Activated CD4-positive, alpha-beta memory T cell treated with anti-CD3 and anti-CD28 coated beads, Interleukin-2, amount 10 ng/mL, durations not matched to agents 7 days and 5 days (primary cell): ENCODE results near the gene LBHD1. TPM values are rescaled to one million over a fixed set of nuclear protein-coding genes. Genes with fewer than 3 reads are reported as not detected.
"Not testable (repeated sequence)": the region's sequence is repeated elsewhere in the genome, so short reads cannot be mapped to it uniquely, and the experiment has no call there.

Experiments
- CTCF ChIA-PET: fragments of 350-600 bp; sonication (Branson Sonifier 250); formaldehyde crosslinking; loops from one replicate; lab custom pipeline; 2021; ENCODE audit warnings: antibody characterized with exemption, inconsistent platforms; lab: Charles Lee
- POLR2A ChIA-PET: fragments of 350-600 bp; sonication (Branson Sonifier 250); formaldehyde crosslinking; loops from one replicate; lab custom pipeline; 2021; ENCODE audit warnings: antibody characterized with exemption; lab: Charles Lee
- DNase-seq: peaks from one replicate; pipeline ENCODE4 v3.0.0-alpha.2; 2020
- H3K27ac Mint-ChIP-seq: one replicate; pipeline ENCODE4 v1.8.0; 2021; ENCODE audit warnings: mild to moderate bottlenecking, mixed read lengths
- H3K27me3 Mint-ChIP-seq: one replicate; pipeline ENCODE4 v1.8.0; 2021; ENCODE audit warnings: mixed read lengths
- H3K36me3 Mint-ChIP-seq: one replicate; pipeline ENCODE4 v1.8.0; 2021; ENCODE audit warnings: low read depth, mixed read lengths
- H3K4me1 Mint-ChIP-seq: one replicate; pipeline ENCODE4 v1.8.0; 2021; ENCODE audit warnings: mixed read lengths
- H3K4me3 Mint-ChIP-seq: one replicate; pipeline ENCODE4 v1.8.0; 2021; ENCODE audit warnings: mild to moderate bottlenecking, mixed read lengths
- H3K9me3 Mint-ChIP-seq: one replicate; pipeline ENCODE4 v1.8.0; 2021; ENCODE audit warnings: mixed read lengths
- total RNA-seq, 2 experiments: library from RNA; stranded (reverse); gene quantifications; one replicate each; pipeline ENCODE4 v1.2.3, GENCODE V29; 2021

The LBHD1 gene
- total RNA-seq, 2 experiments from 2014 or later = 17.2 to 18.3 TPM

DNA sequence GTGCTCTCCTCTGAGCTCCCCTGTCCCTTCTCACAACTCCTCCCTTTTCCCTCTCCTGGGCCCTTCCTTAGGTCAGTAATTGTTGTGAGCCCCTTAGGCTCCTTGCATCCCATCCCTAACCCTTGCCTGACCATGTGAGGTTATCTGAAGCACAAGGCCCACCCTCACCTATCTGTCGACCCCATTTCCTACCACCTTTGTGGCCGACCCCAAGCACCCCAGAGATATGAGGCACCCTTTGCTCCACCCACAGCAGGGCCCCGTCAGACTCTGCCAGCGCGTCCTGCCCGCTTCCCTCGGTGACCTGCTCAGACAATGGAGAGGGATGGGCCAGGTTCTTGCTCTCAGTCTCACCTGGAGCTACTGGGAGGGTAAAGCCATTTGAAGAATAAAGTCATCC is 36.7 kb upstream of the LBHD1 start:
- CTCF ChIA-PET = interaction anchor here (0.8 to 3.1 kb wide), 8 partner anchors 14 to 314 kb away, joined by 3 to 11 read pairs (median 4); partner anchors contain the start of genes HNRNPUL2, SLC3A2, TMEM179B and TTC9C
- Mint-ChIP-seq H3K4me3 (peak overlapping the region; percentile 92), H3K9me3 (no peaks in the 10 kb centered on the region), H3K27me3 (no peaks in the 10 kb centered on the region), H3K36me3 (peaks cover 38% of the 10 kb centered on the region), H3K27ac (peak overlapping the region; percentile 94), H3K4me1 (peaks cover 68% of the 10 kb centered on the region)
- DNase-seq = peak; percentile 61
- POLR2A ChIA-PET = interaction anchor here (0.7 to 14.0 kb wide), 34 partner anchors 8 to 172 kb away, joined by 3 to 234 read pairs (median 5); partner anchors contain the start of genes C11orf98, CSKMT, EEF1G and HNRNPUL2

DNA sequence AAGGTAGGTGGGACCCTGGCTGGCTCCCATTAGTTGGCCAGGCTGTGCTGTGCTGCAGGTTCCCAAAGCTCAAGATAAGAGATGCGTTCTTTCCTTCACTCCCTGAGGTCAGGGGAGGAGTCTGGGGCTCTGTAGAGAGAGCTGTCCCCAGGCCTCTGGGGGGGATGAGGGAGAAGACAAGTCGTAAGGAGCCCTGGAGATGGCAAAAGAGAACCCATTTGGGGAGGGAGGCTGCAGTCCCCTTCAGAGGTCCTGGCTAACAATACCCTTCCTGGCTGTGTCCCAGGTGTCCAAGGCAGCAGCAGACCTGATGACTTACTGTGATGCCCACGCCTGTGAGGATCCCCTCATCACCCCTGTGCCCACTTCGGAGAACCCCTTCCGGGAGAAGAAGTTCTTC is 36.3 kb upstream of the LBHD1 start:
- POLR2A ChIA-PET = interaction anchor here (0.8 to 14.0 kb wide), 26 partner anchors 8 to 174 kb away, joined by 3 to 234 read pairs (median 7); partner anchors contain the start of genes C11orf98, CSKMT, EEF1G and HNRNPUL2
- Mint-ChIP-seq H3K36me3 (peaks cover 34% of the 10 kb centered on the region), H3K27me3 (no peaks in the 10 kb centered on the region), H3K9me3 (no peaks in the 10 kb centered on the region), H3K4me1 (peaks cover 64% of the 10 kb centered on the region), H3K4me3 (peak overlapping the region; percentile 92), H3K27ac (peak overlapping the region; percentile 94)
- no peak for DNase-seq
- CTCF ChIA-PET = interaction anchor here (0.8 to 3.1 kb wide), 7 partner anchors 14 to 314 kb away, joined by 3 to 11 read pairs (median 3); partner anchors contain the start of genes HNRNPUL2, TMEM179B and TTC9C

DNA sequence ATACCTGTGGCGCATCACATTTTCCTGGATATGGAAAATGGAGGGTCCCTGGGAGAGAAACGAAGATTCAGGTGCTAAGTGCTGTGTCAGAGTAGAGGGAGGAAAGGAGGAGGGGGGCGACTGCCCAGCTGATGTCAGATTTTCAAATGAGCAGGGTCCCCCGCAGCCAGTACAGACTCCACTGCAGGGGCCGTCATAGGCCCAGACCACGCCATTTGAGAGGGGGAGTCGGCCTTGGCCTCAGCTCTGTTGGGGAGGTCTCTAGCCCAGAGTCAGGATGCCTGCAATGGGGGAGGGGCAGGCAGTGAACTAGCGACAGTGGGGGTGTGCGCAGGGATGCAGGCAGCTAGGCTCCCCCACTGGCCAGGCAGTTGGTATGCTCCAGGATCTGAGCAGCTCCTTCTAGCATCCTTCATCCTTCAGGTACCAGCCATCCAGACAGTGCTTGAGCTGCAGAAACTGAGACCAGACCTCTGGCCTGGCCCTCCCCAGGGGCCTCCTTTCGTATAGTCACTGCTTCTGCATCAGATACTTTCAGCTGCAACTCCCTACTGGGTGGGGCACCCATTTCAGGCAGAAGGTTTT is 35.3 kb upstream of the LBHD1 start, which contains the start of the genes BSCL2 and GNG3:
Gene BSCL2 (minus strand): TSS at position 148 of the 585 bp plus-strand sequence. CDS start 229 bp downstream, outside the sequence.
Gene GNG3 (plus strand): TSS at position 400 of the 585 bp plus-strand sequence. CDS start 620 bp downstream, outside the sequence.
- POLR2A ChIA-PET = interaction anchor here (0.7 to 14.0 kb wide), 19 partner anchors 8 to 175 kb away, joined by 3 to 234 read pairs (median 9); partner anchors contain the start of genes C11orf98, CSKMT, GANAB and HNRNPUL2

DNA sequence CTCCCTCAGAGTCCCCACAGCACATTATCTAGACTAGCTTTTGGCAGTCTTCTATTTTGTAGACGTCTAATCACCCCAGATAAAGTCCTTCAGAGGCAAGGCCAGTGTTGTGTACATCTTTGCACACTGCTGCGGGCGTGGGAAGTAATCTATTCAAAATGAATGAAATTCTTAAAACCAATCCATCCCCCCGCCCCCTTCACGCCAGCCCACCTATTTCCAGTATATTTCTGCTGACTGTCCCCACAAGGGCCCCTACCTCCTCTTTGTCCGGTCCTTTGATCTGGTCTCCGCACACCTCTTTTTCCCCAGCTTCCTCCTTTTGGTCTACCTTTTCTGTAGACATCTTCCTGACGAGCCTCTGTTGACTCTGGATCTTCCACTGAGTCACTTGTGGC is 34.8 kb upstream of the LBHD1 start:
- H3K27ac Mint-ChIP-seq = no peak overlapping the region
- DNase-seq = no peak
- H3K4me3 Mint-ChIP-seq = peak overlapping the region; percentile 92
- ChIA-PET POLR2A (interaction anchor here (0.7 to 14.0 kb wide), 23 partner anchors 9 to 175 kb away, joined by 3 to 234 read pairs (median 6); partner anchors contain the start of genes C11orf98, CSKMT, EEF1G and GANAB), CTCF (interaction anchor here (1.1 to 2.7 kb wide), 4 partner anchors 13 to 95 kb away, joined by 4 to 8 read pairs (median 6); no protein-coding TSS in a partner anchor)
- H3K27me3 Mint-ChIP-seq = no peaks in the 10 kb centered on the region
- peaks cover 30% of the 10 kb centered on the region for H3K36me3 Mint-ChIP-seq
- no peaks in the 10 kb centered on the region for H3K9me3 Mint-ChIP-seq
- H3K4me1 Mint-ChIP-seq = peaks cover 56% of the 10 kb centered on the region

More for the DNA sequence above, 35.3 kb upstream of the LBHD1 start, which contains the start of the genes BSCL2 and GNG3:
- DNase-seq = no peak
- H3K4me1 Mint-ChIP-seq = peaks cover 57% of the 10 kb centered on the region
- H3K27ac Mint-ChIP-seq = peak within 1 kb of the TSS; percentile 94
- CTCF ChIA-PET = interaction anchor here (1.1 to 2.0 kb wide), 3 partner anchors 78 to 96 kb away, joined by 3 to 6 read pairs (median 4); partner anchors contain the start of gene TMEM179B
- H3K36me3 Mint-ChIP-seq = peaks cover 29% of the 10 kb centered on the region
- no peaks in the 10 kb centered on the region for H3K27me3 Mint-ChIP-seq
- peak within 1 kb of the TSS; percentile 92 for H3K4me3 Mint-ChIP-seq
- no peaks in the 10 kb centered on the region for H3K9me3 Mint-ChIP-seq

DNA sequence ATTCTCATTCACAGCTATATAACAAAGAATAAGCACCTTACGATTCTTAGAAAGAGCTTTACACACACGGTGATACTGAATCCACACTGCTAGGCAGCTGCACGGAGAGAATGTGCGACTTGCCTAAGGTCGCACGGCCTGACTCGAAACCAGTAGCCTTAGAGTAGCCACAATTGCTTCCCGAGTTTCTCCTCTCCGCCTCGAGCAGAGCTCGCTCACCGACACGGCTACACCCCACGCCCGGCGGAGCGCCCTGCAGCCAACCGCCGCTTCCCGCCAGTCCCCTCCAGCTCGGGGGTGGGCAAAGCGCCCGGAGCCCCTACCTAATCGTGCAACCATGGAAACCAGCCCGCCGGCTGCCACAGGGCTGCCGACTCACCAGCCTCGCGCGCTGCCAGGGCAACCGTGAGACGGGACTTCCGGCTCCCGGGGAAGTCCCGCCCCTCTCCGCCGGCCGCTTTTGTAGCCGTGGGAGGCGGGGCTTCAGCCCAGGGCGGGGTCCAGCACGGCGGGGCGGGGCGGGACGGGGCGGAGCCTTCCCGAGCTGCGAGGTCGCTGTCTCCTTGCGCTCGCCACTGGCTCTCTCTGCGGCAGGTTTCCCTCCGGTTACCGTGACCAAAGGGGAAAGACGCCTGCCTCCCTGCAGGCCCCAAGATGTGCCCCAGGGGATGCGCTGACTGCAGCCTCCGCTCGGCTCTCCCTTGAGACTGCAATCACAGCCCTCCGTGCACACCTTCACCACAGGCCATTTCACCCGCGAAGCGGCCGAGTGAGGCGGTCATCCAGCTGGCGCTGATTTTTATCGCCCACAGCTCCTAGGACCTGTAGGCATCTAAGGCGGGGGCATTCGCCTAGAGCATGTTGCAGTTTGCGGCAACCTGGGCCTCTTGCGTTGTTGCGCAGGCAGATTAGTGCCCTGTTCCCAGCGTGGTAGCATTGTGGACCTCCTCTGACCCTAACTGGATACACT is 34.1 kb upstream of the LBHD1 start:
- Mint-ChIP-seq H3K4me1 (peaks cover 56% of the 10 kb centered on the region), H3K36me3 (peaks cover 30% of the 10 kb centered on the region), H3K27ac (peak overlapping the region; percentile 69), H3K4me3 (peak overlapping the region; percentile 92), H3K9me3 (no peaks in the 10 kb centered on the region), H3K27me3 (no peaks in the 10 kb centered on the region)
- ChIA-PET POLR2A (interaction anchor here (0.7 to 14.0 kb wide), 21 partner anchors 9 to 176 kb away, joined by 3 to 234 read pairs (median 6); partner anchors contain the start of genes C11orf98, CSKMT, EEF1G and GANAB), CTCF (interaction anchor here (0.7 to 2.7 kb wide), 8 partner anchors 11 to 114 kb away, joined by 3 to 8 read pairs (median 6); partner anchors contain the start of genes C11orf98 and CSKMT)
- DNase-seq = peak; percentile 96

DNA sequence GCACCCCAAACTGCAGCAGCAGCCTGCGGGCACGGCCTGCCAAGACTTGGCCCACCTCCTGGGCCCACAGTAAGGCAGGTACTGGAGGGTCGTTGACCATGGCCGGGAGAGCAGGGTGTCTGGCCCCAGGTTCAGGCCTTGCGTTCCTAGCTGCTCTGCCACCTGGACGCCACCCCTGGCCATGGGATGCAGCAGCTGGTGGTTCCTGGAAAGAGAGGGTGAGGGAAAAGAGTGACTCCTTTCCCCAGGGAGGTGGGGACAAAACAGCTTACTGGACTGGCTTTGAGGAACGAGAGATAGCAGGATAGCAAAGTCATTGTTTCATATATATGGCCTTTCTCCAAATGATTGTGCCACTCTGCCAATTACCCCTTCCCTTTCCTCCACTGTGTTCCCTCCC is 33.3 kb upstream of the LBHD1 start:
- H3K4me1 Mint-ChIP-seq = peaks cover 52% of the 10 kb centered on the region
- no peak for DNase-seq
- ChIA-PET CTCF (interaction anchor here (1.1 to 2.7 kb wide), 6 partner anchors 10 to 113 kb away, joined by 3 to 8 read pairs (median 6); no protein-coding TSS in a partner anchor), POLR2A (interaction anchor here (0.7 to 14.0 kb wide), 19 partner anchors 9 to 177 kb away, joined by 3 to 234 read pairs (median 7); partner anchors contain the start of genes C11orf98, CSKMT, GANAB and HNRNPUL2)
- H3K27ac Mint-ChIP-seq = peak overlapping the region; percentile 69
- H3K4me3 Mint-ChIP-seq = peak overlapping the region; percentile 92
- H3K36me3 Mint-ChIP-seq = peaks cover 27% of the 10 kb centered on the region
- no peaks in the 10 kb centered on the region for H3K27me3 Mint-ChIP-seq
- no peaks in the 10 kb centered on the region for H3K9me3 Mint-ChIP-seq

DNA sequence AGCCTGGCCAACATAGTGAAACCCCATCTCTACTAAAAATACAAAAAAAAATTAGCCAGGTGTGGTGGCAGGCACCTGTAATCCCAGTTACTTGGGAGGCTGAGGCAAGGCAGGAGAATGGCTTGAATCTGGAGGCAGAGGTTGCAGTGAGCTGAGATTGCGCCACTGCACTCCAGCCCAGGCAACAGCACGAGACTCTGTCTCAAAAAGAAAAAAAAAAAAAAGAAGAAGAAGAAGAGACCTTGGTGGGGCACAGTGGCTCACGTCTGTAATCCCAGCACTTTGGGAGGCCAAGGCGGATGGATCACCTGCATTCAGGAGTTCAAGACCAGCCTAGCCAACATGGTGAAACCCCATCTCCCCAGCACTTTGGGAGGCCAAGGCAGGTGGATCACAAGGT is 31.9 kb upstream of the LBHD1 start:
- CTCF ChIA-PET = interaction anchor here (1.2 to 2.7 kb wide), 3 partner anchors 10 to 82 kb away, joined by 4 to 8 read pairs (median 8); no protein-coding TSS in a partner anchor
- H3K36me3 Mint-ChIP-seq = peaks cover 18% of the 10 kb centered on the region
- H3K27ac Mint-ChIP-seq, H3K9me3 Mint-ChIP-seq, H3K27me3 Mint-ChIP-seq, DNase-seq, H3K4me3 Mint-ChIP-seq: not testable (repeated sequence)
- H3K4me1 Mint-ChIP-seq = peaks cover 42% of the 10 kb centered on the region
- POLR2A ChIA-PET = interaction anchor here (1.3 to 1.8 kb wide), 2 partner anchors 39 to 130 kb away, joined by 3 to 5 read pairs; partner anchors contain the start of genes C11orf98, CSKMT and EEF1G

DNA sequence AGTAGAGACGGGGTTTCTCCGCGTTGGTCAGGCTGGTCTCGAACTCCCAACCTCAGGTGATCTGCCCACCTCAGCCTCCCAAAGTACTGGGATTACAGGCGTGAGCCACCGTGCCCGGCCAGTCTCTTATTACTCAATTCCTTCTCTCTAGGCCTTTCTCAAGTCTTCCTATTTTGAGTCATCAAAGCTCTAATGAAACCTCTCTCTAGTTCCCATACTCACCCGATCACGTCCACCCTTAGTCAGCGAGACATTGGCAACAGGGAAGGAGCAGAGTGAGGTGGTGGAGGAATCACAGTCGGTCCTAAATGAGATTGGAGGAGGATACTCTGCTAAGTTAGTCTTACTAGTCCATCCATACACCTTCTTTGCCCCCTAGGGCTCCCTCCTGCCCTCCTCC is 30.2 kb upstream of the LBHD1 start:
- H3K4me3 Mint-ChIP-seq = no peak overlapping the region
- peaks cover 22% of the 10 kb centered on the region for H3K36me3 Mint-ChIP-seq
- no peaks in the 10 kb centered on the region for H3K27me3 Mint-ChIP-seq
- no peak overlapping the region for H3K27ac Mint-ChIP-seq
- H3K9me3 Mint-ChIP-seq = no peaks in the 10 kb centered on the region
- ChIA-PET CTCF (interaction anchor here (1.9 kb wide), 1 partner anchor 8 kb away, joined by 8 read pairs; no protein-coding TSS in a partner anchor), POLR2A (interaction anchor here (1.3 to 1.8 kb wide), 3 partner anchors 25 to 179 kb away, joined by 3 to 5 read pairs (median 4); partner anchors contain the start of genes C11orf98, CSKMT, HNRNPUL2 and SLC3A2)
- DNase-seq = no peak
- H3K4me1 Mint-ChIP-seq = peaks cover 26% of the 10 kb centered on the region

DNA sequence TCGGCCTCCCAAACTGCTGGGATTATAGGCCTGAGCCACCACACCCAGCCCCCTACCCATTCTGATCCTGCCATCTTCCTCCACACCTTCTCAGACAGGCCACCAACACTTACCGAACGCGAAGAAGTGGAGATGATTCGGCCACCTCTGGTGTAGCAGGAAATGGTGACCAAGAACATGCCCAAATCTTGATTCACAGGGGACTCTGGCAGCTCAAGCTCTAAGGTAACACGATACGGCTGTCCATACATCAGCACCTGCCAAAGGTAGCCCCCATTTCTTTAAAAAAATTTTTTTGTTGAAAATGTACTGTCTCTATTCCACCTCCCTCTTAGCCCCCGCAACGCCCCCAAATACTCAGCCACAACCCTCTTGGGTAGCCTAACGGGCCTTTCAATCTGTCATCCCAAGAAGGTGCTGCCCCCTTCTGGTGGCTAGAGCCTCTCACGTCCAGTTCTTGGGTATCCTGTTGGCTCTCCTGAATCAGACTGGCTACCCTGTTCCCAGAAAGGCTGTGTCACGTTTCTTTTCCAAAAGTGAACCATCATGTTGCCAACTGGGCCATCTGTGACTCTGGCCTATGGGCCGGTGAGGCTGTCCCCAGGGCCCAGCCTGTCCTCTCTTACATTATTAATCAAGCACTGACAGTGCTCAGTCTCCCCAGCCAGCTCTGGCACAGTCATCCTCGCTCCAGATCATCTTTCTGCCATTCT is 22.5 kb upstream of the LBHD1 start:
- no peaks in the 10 kb centered on the region for H3K27me3 Mint-ChIP-seq
- H3K4me3 Mint-ChIP-seq = no peak overlapping the region
- peaks cover 7% of the 10 kb centered on the region for H3K4me1 Mint-ChIP-seq
- CTCF ChIA-PET = interaction anchor here (0.6 to 3.7 kb wide), 37 partner anchors 8 to 699 kb away, joined by 3 to 32 read pairs (median 6); partner anchors contain the start of genes B3GAT3, C11orf98, CSKMT and GANAB
- DNase-seq = peak; percentile 79
- POLR2A ChIA-PET = interaction anchor here (0.6 to 3.4 kb wide), 8 partner anchors 14 to 187 kb away, joined by 3 to 15 read pairs (median 6); partner anchors contain the start of genes C11orf98, CSKMT, INTS5 and LBHD1
- H3K36me3 Mint-ChIP-seq = peaks cover 33% of the 10 kb centered on the region
- no peak overlapping the region for H3K27ac Mint-ChIP-seq
- H3K9me3 Mint-ChIP-seq = no peaks in the 10 kb centered on the region

DNA sequence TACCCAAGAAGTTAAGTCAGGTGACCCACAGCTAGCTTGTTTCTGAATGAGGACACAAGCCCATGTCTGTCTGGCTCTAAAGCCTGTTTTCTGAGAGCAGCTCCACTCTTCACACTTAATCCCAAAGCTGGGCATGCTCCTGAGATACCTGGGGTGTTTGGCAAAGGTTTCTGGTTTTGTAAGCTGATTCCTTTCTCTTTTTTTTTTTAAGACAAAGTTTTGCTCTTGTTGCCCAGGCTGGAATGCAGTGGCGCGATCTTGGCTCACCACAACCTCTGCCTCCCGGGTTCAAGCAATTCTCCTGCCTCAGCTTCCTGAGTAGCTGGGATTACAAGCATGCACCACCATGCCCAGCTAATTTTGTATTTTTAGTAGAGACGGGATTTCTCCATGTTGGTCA is 21.6 kb upstream of the LBHD1 start:
- not testable (repeated sequence) for H3K9me3 Mint-ChIP-seq, DNase-seq, H3K4me1 Mint-ChIP-seq, H3K27me3 Mint-ChIP-seq, H3K4me3 Mint-ChIP-seq, H3K27ac Mint-ChIP-seq
- ChIA-PET CTCF (interaction anchor here (0.7 to 3.7 kb wide), 22 partner anchors 9 to 312 kb away, joined by 3 to 32 read pairs (median 6); partner anchors contain the start of genes B3GAT3, C11orf98, CSKMT and GANAB), POLR2A (interaction anchor here (1.0 to 3.4 kb wide), 8 partner anchors 14 to 146 kb away, joined by 3 to 15 read pairs (median 6); partner anchors contain the start of genes C11orf98, CSKMT, INTS5 and LBHD1)
- H3K36me3 Mint-ChIP-seq = peaks cover 33% of the 10 kb centered on the region
